ENCODE results near the gene TPO. TPM values are rescaled to one million over a fixed set of nuclear protein-coding genes. Genes with fewer than 3 reads are reported as not detected.

The TPO gene
- total and polyA plus RNA-seq, 11 donors: 3.0 to 13.8 (median 8.4) TPM

DNA sequence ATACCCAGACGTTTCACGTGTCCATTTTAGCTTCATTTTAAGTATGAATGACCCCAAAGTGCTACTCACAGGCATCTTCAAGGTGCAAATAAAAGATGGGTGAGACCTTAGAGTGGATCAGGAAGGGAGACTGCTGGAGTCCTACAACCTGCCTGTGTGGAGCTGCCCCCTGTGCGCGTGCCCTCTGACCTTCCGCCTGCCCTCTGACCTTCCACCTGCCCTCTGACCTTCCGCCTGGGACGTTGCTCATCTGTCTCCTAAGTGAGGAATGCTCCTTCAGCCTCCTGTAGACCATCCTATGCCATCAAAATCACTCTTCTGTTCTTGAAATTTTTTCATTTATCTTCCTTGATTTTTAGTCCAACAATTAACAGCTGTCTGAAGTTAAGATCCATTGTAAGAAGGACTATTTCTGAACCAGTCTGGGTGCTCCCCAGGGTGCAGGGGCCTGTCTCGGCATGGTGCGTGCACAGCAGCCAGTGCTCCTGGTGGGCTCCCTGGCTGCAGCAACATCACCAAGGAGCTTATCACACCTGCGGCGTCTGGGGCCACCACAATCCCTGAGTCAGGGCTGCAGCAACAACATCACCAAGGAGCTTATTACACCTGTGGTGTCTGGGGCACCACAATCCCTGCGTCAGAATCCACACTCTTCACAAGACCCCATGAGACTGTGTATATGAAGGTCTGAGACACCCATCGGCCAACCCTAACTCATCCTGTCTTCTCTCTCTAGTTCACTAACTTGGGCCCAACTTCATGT, 86.0 kb downstream of the TPO start:
- intact Hi-C loops (cut with DNase I): no loop called here
- Histone ChIP-seq H3K4me3 (no peak overlapping the region), H3K9me3 (no peaks in the 10 kb centered on the region), H3K4me1 (peaks cover 0 to 10% (median 0%) of the 10 kb centered on the region in 12 donors), H3K36me3 (peaks cover 0 to 4% (median 0%) of the 10 kb centered on the region in 9 donors), H3K27me3 (peaks cover 0 to 2% (median 0%) of the 10 kb centered on the region in 9 donors), H3K27ac (no peak overlapping the region)
- TF ChIP-seq, protein P1, sequence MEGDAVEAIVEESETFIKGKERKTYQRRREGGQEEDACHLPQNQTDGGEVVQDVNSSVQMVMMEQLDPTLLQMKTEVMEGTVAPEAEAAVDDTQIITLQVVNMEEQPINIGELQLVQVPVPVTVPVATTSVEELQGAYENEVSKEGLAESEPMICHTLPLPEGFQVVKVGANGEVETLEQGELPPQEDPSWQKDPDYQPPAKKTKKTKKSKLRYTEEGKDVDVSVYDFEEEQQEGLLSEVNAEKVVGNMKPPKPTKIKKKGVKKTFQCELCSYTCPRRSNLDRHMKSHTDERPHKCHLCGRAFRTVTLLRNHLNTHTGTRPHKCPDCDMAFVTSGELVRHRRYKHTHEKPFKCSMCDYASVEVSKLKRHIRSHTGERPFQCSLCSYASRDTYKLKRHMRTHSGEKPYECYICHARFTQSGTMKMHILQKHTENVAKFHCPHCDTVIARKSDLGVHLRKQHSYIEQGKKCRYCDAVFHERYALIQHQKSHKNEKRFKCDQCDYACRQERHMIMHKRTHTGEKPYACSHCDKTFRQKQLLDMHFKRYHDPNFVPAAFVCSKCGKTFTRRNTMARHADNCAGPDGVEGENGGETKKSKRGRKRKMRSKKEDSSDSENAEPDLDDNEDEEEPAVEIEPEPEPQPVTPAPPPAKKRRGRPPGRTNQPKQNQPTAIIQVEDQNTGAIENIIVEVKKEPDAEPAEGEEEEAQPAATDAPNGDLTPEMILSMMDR (IDR thresholded peaks at IDR 0.05): no peak
- TF ChIP-seq POLR2A (IDR thresholded peaks at IDR 0.05): no peak
- DNase-seq (peak in 1 of 5 donors; percentile 19), ATAC-seq (no peak)
- 88 to 91% (median 89%) methylated on average over 13 of the region's 13 CpGs for WGBS, 4 donors

DNA sequence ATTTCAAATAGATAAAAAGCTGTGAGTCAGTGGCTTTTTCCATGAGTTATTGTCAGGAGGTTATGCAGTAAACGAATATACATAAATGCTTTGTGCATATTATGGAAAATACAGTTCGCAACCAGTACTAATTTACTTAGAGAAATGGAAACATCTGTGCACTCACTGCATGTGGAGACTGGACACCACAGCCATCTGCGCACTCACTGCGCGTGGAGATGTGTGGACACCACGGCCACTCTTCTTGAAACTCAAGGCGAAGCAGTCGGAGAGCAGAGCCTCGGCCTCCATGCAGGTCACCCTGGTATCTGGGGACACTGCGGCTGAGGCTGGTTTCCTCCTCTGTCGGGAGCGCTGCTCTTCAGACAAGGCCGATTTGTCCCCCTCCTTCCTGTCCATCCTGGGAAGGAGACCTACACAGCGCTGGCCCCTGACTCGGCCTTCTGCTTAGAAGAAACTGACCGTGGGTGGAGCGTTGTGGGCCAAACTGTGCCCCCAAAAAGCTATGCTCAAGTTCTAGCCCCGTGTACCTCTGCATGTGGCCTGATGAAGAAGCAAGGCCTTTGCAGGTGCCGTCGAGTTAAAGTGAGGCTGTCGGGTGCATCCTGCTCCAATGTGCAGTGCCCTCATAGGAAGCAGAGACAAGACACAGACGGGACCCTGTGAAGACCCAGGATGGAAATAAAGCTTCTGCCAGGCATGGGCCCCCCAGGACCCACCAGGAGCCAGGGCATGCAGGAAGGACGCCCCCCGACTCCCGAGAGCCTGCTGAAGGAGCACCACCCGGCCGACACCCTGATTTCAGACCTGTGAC, 88.0 kb downstream of the TPO start:
- H3K27me3 ChIP-seq: peaks cover 0 to 2% (median 0%) of the 10 kb centered on the region in 9 donors
- H3K4me3 ChIP-seq: no peak overlapping the region
- TF ChIP-seq POLR2A (IDR thresholded peaks at IDR 0.05): no peak
- TF ChIP-seq, protein P1 (IDR thresholded peaks at IDR 0.05): no peak
- ATAC-seq (no peak), DNase-seq (peak in 1 of 5 donors; percentile 9)
- H3K4me1 ChIP-seq: peaks cover 0 to 10% (median 0%) of the 10 kb centered on the region in 12 donors
- no peaks in the 10 kb centered on the region for H3K9me3 ChIP-seq
- intact Hi-C loops (cut with DNase I): no loop called here
- H3K36me3 ChIP-seq: peaks cover 0 to 4% (median 0%) of the 10 kb centered on the region in 9 donors
- WGBS, 4 donors: 87 to 94% (median 89%) methylated on average over 24 to 27 of the region's 27 CpGs
- no peak overlapping the region for H3K27ac ChIP-seq

DNA sequence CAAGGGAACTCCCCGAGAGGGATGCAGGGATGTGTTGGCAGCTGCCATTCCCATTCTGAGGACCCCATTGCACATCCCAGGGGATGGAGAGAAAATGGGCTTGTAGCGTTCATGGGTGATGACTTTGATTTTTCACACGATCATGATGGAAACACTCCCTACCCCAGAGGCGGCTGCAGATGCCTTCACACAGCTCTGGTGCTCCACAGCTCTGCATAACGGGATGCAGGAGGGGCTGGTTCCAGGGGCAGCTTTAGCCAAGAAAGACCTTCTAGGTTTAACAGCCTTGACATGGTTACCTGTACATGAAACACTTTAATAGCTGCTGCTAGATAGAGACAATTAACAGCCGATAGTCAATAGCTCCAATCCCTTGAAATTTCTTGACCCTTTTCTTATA, 88.7 kb downstream of the TPO start:
- H3K4me1 ChIP-seq: peaks cover 0 to 10% (median 0%) of the 10 kb centered on the region in 12 donors
- no peak overlapping the region for H3K27ac ChIP-seq
- 84 to 90% (median 86%) methylated on average over 6 of the region's 6 CpGs for WGBS, 4 donors
- no peak overlapping the region for H3K4me3 ChIP-seq
- H3K36me3 ChIP-seq: no peaks in the 10 kb centered on the region
- H3K27me3 ChIP-seq: peaks cover 0 to 2% (median 0%) of the 10 kb centered on the region in 9 donors
- no peak for ATAC-seq
- DNase-seq: no peak
- intact Hi-C loops (cut with DNase I): no loop called here
- no peaks in the 10 kb centered on the region for H3K9me3 ChIP-seq
- TF ChIP-seq POLR2A (IDR thresholded peaks at IDR 0.05): no peak
- TF ChIP-seq, protein P1 (IDR thresholded peaks at IDR 0.05): no peak

DNA sequence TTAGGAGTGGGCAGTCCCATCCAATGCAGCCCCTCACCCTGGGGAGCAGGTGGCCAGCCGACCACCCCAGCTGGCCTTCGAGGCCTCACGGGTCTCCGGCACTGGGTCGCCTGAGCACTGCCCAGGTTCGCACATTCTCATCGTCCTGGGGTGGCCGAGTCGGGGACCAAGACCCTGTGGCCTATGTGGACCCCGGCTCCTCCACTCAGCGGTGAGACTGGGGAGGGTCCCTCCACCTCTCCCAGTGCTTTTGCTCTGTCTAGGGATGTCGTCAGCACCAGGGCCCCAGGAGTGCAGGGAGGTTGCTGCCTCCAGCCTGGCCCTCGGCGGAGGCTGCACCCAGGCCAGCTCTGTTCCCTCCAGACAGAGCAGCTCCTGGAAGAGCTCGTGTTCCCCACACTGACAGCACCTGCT, 89.6 kb downstream of the TPO start:
- Histone ChIP-seq H3K27ac (peak overlapping the region in 1 of 12 donors; percentile 18), H3K27me3 (no peaks in the 10 kb centered on the region), H3K36me3 (no peaks in the 10 kb centered on the region), H3K4me1 (peaks cover 0 to 10% (median 0%) of the 10 kb centered on the region in 12 donors), H3K4me3 (no peak overlapping the region), H3K9me3 (no peaks in the 10 kb centered on the region)
- 85 to 92% (median 88%) methylated on average over 12 to 15 of the region's 15 CpGs for WGBS, 4 donors
- TF ChIP-seq POLR2A (IDR thresholded peaks at IDR 0.05): no peak
- TF ChIP-seq, protein P1 (IDR thresholded peaks at IDR 0.05): no peak
- intact Hi-C loops (cut with DNase I): no loop called here
- ATAC-seq: peak in 2 of 4 donors; percentile 12 to 26
- peak in 1 of 5 donors; percentile 21 for DNase-seq
